GM13976 (cell line): ENCODE results near the gene PLXNB3.
"Not testable (repeated sequence)": the region's sequence is repeated elsewhere in the genome, so short reads cannot be mapped to it uniquely, and the experiment has no call there.

Experiments
- DNase-seq: peaks from one replicate; pipeline ENCODE4 v3.0.0; 2012; ENCODE audit warnings: low spot score
- CTCF ChIP-seq: IDR thresholded peaks from 2 replicates; pipeline ENCODE4 v1.5.1; 2012; ENCODE audit warnings: borderline replicate concordance, mild to moderate bottlenecking; ENCODE audit not compliant: insufficient read depth; ENCODE audit errors: extremely low read depth, missing control alignments, control extremely low read depth
- in situ Hi-C: fragments of 300-500 bp; cut with MboI; formaldehyde crosslinking; loops from one replicate; pipeline ENCODE4 v1.12.0; 2022; ENCODE audit warnings: low sequenced_read_pairs, mixed read lengths, inconsistent platforms; ENCODE audit not compliant: unreplicated experiment

The PLXNB3 gene

GRCh38 chrX:153816831-153817690, 53.0 kb downstream of the PLXNB3 start:
- in situ Hi-C loops = no loop called here
- DNase-seq = no peak
- no peak for TF ChIP-seq CTCF

DNA sequence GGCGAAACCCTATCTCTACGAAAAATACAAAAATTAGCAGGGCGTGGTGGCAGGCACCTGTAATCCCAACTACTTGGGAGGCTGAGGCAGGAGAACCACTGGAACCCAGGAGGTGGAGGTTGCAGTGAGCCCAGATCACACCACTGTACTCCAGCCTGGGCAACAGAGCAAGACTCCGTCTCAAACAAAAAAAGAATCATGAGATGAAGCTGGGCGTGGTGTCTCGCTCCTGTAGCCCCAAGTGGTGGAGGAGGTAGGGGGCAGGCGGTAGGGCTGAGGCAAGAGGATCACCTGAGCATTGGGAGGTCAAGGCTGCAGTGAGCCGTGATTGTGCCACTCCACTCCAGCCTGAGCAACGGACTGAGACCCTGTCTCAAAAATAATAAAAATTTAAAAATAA, 54.0 kb downstream of the PLXNB3 start:
- DNase-seq, in situ Hi-C loops: not testable (repeated sequence)

DNA sequence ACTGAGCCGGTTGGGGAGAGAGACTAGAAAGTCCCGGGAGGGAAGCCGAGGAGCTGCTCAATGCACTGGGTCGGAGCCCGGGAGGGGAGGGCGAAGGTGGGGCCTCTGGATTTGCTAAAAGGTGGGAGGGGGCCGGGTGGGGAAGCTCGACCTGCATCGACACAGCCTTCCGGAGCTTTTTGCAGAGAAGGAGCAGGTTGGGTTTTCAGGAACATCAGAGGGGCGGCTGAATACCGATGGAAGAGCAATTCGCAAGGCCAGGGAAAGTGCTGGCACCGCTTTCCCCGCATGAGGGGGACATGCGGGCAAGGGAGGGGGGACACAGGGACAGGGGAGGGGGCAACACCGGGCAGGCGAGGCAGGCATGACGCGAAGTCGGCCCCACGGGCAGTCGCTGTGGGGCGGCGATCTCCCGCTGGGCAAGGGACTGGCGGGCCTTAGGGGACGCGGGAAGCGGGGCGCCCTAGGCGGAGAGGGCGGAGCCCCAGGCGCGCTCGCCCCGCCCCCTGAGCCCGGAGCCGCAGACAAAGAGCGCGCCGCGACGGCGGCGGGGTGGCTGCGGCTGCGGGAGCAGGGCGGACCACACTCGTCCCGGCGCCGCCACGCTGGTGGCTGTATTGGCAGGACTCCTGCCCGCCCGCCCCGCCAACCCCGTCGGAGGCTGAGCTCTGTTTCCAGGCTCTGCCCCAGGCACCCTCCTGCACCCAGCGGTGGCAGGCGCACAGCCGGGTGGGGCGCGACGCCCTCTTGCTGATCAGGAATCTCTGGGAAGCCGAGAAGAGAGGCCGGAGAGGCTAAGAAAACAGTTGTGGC, 54.7 kb downstream of the PLXNB3 start:
- no peak for TF ChIP-seq CTCF
- in situ Hi-C loops = no loop called here
- DNase-seq = peak; percentile 73

DNA sequence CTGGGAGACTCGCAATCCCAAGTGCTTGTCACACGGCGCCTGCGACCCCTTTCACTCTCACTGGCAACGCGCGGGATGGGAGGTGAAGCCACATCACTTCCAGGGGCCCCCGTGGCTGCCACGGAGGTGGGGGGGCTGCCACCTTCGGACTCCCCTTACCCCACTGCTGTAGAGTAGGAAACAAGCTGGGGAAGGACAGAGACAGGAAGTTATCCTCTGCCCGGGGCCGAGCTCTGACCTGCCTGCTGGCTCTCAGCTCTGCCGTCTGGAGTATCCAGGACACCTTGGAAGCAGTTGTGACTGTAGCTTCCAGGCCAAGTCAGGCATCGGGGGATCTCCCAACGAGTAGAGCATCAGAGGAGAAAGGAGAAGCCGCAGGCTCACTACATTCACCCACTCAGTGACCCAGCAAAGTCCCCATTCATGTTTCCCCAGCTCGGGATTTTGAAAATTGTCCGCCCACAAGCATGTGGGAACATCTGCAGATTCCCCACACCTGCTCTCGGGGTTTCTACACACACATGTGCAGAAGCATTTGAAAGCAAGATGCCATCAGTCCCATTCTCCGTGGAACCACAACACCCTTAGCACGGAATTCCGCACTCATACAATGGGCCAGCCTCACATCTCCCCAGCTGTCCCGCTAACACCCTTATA, 55.5 kb downstream of the PLXNB3 start:
- TF ChIP-seq CTCF = no peak
- in situ Hi-C loops = no loop called here
- no peak for DNase-seq

- no peak for DNase-seq
These were observed 56.6 kb downstream of the PLXNB3 start for GRCh38 chrX:153820601-153821000.

DNA sequence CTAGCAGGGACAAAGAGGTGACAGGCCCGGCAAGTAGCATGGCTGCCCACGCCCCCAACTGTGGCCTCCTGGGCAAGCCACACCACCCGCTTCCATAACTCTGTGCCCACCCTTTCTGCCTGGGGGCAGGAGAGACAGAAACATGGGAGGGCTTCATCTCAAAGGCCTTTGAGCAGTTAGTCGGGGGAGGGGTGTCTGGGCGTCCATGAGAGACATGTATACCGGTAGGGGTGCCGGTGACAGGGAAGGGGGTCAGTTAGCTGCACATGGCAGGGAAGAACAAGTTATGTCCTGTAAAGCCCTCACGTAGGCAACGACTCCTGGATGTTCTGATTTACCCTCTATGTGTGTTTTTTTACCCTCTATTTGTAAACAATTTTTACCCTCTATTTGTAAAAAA, 57.0 kb downstream of the PLXNB3 start:
- TF ChIP-seq CTCF = no peak
- in situ Hi-C loops = no loop called here

More at GRCh38 chrX:153820601-153821000, 56.6 kb downstream of the PLXNB3 start:
- in situ Hi-C loops = no loop called here
- TF ChIP-seq CTCF = no peak

More for the DNA sequence above, 57.0 kb downstream of the PLXNB3 start:
- no peak for DNase-seq
